ENCODE measurements around the gene HTR3A.

- TF ChIP-seq CTCF (IDR thresholded peaks at IDR 0.05) (no peak), POLR2A (IDR thresholded peaks at IDR 0.05) (no peak)
Measured at GRCh38 chr11:114000526-114000925, 25.6 kb downstream of the HTR3A start.
